Left ventricle myocardium inferior (tissue), 1 donor: ENCODE measurements around the gene SH3PXD2A. TPM values are rescaled to one million over a fixed set of nuclear protein-coding genes. Genes with fewer than 3 reads are reported as not detected.

Source experiments
- DNase-seq: peaks from one replicate; pipeline ENCODE4 v3.0.0-alpha.2; 2020
- H3K27ac ChIP-seq: fragments of 200-600 bp; replicated peaks from 2 replicates; pipeline ENCODE4 v1.8.0; 2021
- H3K27me3 ChIP-seq: fragments of 200-600 bp; 2 replicates; pipeline ENCODE4 v1.8.0; 2021; ENCODE audit warnings: low read depth
- H3K36me3 ChIP-seq: fragments of 200-600 bp; 2 replicates; pipeline ENCODE4 v1.8.0; 2021
- H3K4me1 ChIP-seq: fragments of 200-600 bp; 2 replicates; pipeline ENCODE4 v1.8.0; 2021
- H3K4me3 ChIP-seq: fragments of 200-600 bp; 2 replicates; pipeline ENCODE4 v1.8.0; 2021; ENCODE audit warnings: mild to moderate bottlenecking, moderate library complexity
- H3K9me3 ChIP-seq: fragments of 200-600 bp; replicated peaks from 2 replicates; pipeline ENCODE4 v1.8.0; 2021
- CTCF ChIP-seq: fragments of 200-600 bp; IDR thresholded peaks from 2 replicates; pipeline ENCODE4 v1.8.0; 2021; ENCODE audit warnings: antibody characterized with exemption, mild to moderate bottlenecking, borderline replicate concordance
- intact Hi-C: fragments of 100-400 bp; cut with micrococcal nuclease; formaldehyde crosslinking; loops from one replicate; pipeline ENCODE4 v1.11.0; 2022
- total RNA-seq: library from RNA; stranded (reverse); fragmentation: NEBNext Ultra II Directional; extraction: Animal tissue kit (Norgen Biotek cat#: 25700); gene quantifications from one replicate; pipeline ENCODE4 v1.2.1, GENCODE V29; 2021
- donor health status: DM: no; HTN: yes; CAD: no; lungs with severe emphysema.

The SH3PXD2A gene
- total RNA-seq, 1 donor from 2014 or later: 34.4 TPM

GRCh38 chr10:103707956-103708626 lies 147.3 kb downstream of the SH3PXD2A start:
- H3K4me3 ChIP-seq: no peak overlapping the region
- H3K27ac ChIP-seq: no peak overlapping the region
- H3K4me1 ChIP-seq: peaks cover 11% of the 10 kb centered on the region
- no peaks in the 10 kb centered on the region for H3K9me3 ChIP-seq
- H3K27me3 ChIP-seq: no peaks in the 10 kb centered on the region
- no peak for TF ChIP-seq CTCF
- intact Hi-C loops: no loop called here
- DNase-seq: no peak
- no peaks in the 10 kb centered on the region for H3K36me3 ChIP-seq

- H3K27me3 ChIP-seq: no peaks in the 10 kb centered on the region
- no peak overlapping the region for H3K4me3 ChIP-seq
- H3K27ac ChIP-seq: no peak overlapping the region
- peaks cover 11% of the 10 kb centered on the region for H3K4me1 ChIP-seq
- no peaks in the 10 kb centered on the region for H3K36me3 ChIP-seq
- no peak for DNase-seq
- intact Hi-C loops: no loop called here
- TF ChIP-seq CTCF: no peak
- no peaks in the 10 kb centered on the region for H3K9me3 ChIP-seq
Measured at GRCh38 chr10:103706762-103707161, 148.6 kb downstream of the SH3PXD2A start.

- H3K4me1 ChIP-seq: peaks cover 11% of the 10 kb centered on the region
- H3K36me3 ChIP-seq: no peaks in the 10 kb centered on the region
- no peak for DNase-seq
- intact Hi-C loops: no loop called here
- no peak overlapping the region for H3K4me3 ChIP-seq
- no peaks in the 10 kb centered on the region for H3K9me3 ChIP-seq
- no peak overlapping the region for H3K27ac ChIP-seq
- TF ChIP-seq CTCF: no peak
- H3K27me3 ChIP-seq: no peaks in the 10 kb centered on the region
Measured at GRCh38 chr10:103706047-103706446, 149.3 kb downstream of the SH3PXD2A start.

GRCh38 chr10:103703941-103704919 lies 151.1 kb downstream of the SH3PXD2A start:
- no peak for DNase-seq
- no peak for TF ChIP-seq CTCF

GRCh38 chr10:103701380-103702222 lies 153.8 kb downstream of the SH3PXD2A start:
- intact Hi-C loops: no loop called here
- H3K4me1 ChIP-seq: peaks cover 19% of the 10 kb centered on the region
- no peak for TF ChIP-seq CTCF
- H3K27me3 ChIP-seq: no peaks in the 10 kb centered on the region
- peaks cover 4% of the 10 kb centered on the region for H3K36me3 ChIP-seq
- DNase-seq: no peak
- H3K4me3 ChIP-seq: no peak overlapping the region
- no peaks in the 10 kb centered on the region for H3K9me3 ChIP-seq
- no peak overlapping the region for H3K27ac ChIP-seq

More at GRCh38 chr10:103703941-103704919, 151.1 kb downstream of the SH3PXD2A start:
- intact Hi-C loops: no loop called here
- Histone ChIP-seq H3K36me3 (peaks cover 4% of the 10 kb centered on the region), H3K9me3 (no peaks in the 10 kb centered on the region), H3K4me1 (peaks cover 11% of the 10 kb centered on the region), H3K4me3 (no peak overlapping the region), H3K27ac (no peak overlapping the region), H3K27me3 (no peaks in the 10 kb centered on the region)
